NT2/D1 (cell line): ENCODE results near the gene KLK2.
"Not testable (repeated sequence)": the region's sequence is repeated elsewhere in the genome, so short reads cannot be mapped to it uniquely, and the experiment has no call there.

ENCODE experiments used
- DNase-seq: peaks from one replicate; pipeline ENCODE4 v3.0.0-alpha.2; 2011; ENCODE audit warnings: low read depth, low spot score
- H3K27me3 ChIP-seq: 2 replicates; pipeline ENCODE4 v1.6.0; 2011; ENCODE audit warnings: mild to moderate bottlenecking; ENCODE audit not compliant: insufficient read length, insufficient read depth
- H3K36me3 ChIP-seq: 2 replicates; pipeline ENCODE4 v1.6.1; 2011; ENCODE audit warnings: mild to moderate bottlenecking, low read length, mixed read lengths; ENCODE audit not compliant: insufficient read depth, insufficient read length
- H3K4me1 ChIP-seq: 2 replicates; pipeline ENCODE4 v1.5.1; 2011; ENCODE audit not compliant: insufficient read depth, insufficient read length
- H3K4me3 ChIP-seq: 2 replicates; pipeline ENCODE4 v1.5.1; 2011; ENCODE audit warnings: low read depth; ENCODE audit not compliant: insufficient read length
- H3K9ac ChIP-seq: 2 replicates; pipeline ENCODE4 v1.6.0; 2011; ENCODE audit warnings: low read depth; ENCODE audit not compliant: insufficient read length
- H3K9me3 ChIP-seq: 2 replicates; pipeline ENCODE4 v1.5.1; 2011; ENCODE audit warnings: mild to moderate bottlenecking, low read length; ENCODE audit not compliant: insufficient read depth
- SUZ12 ChIP-seq: IDR thresholded peaks from 2 replicates; pipeline ENCODE4 v1.6.1; 2011; ENCODE audit not compliant: insufficient read length, insufficient read depth; ENCODE audit errors: extremely low read depth
- YY1 ChIP-seq: IDR thresholded peaks from 2 replicates; pipeline ENCODE4 v1.6.1; 2011; ENCODE audit not compliant: insufficient read length, insufficient read depth
- ZNF274 ChIP-seq: IDR thresholded peaks from 2 replicates; pipeline ENCODE4 v1.6.1; 2011; ENCODE audit warnings: mild to moderate bottlenecking, low read depth, low read length

Gene KLK2

GRCh38 chr19:50882188-50882587 is 8.9 kb downstream of the KLK2 start:
- Histone ChIP-seq H3K4me1 (peaks cover 2% of the 10 kb centered on the region), H3K9ac (no peak overlapping the region), H3K4me3 (no peak overlapping the region), H3K9me3 (no peaks in the 10 kb centered on the region), H3K27me3 (peaks cover 5% of the 10 kb centered on the region), H3K36me3 (no peaks in the 10 kb centered on the region)
- TF ChIP-seq ZNF274: no peak
- no peak for TF ChIP-seq SUZ12
- DNase-seq: no peak

GRCh38 chr19:50889638-50890037 is 16.4 kb downstream of the KLK2 start:
- no peak for DNase-seq

GRCh38 chr19:50890422-50891252 is 17.4 kb downstream of the KLK2 start:
- peaks cover 11% of the 10 kb centered on the region for H3K27me3 ChIP-seq
- H3K9me3 ChIP-seq: peaks cover 23% of the 10 kb centered on the region; the same call in 1 of the 2 replicates
- H3K36me3 ChIP-seq: no peaks in the 10 kb centered on the region
- no peak overlapping the region for H3K4me3 ChIP-seq
- H3K4me1 ChIP-seq: no peaks in the 10 kb centered on the region
- no peak for DNase-seq
- H3K9ac ChIP-seq: no peak overlapping the region
- TF ChIP-seq YY1: no peak
- no peak for TF ChIP-seq ZNF274
- no peak for TF ChIP-seq SUZ12

More at GRCh38 chr19:50889638-50890037, 16.4 kb downstream of the KLK2 start:
- Histone ChIP-seq H3K36me3 (no peaks in the 10 kb centered on the region), H3K4me1 (no peaks in the 10 kb centered on the region), H3K9ac (no peak overlapping the region), H3K27me3 (peaks cover 11% of the 10 kb centered on the region), H3K4me3 (no peak overlapping the region), H3K9me3 (peaks cover 14% of the 10 kb centered on the region; the same call in 1 of the 2 replicates)
- TF ChIP-seq YY1 (no peak), SUZ12 (no peak), ZNF274 (no peak)

- H3K27me3 ChIP-seq: peaks cover 11% of the 10 kb centered on the region
- no peak for DNase-seq
- H3K36me3 ChIP-seq: no peaks in the 10 kb centered on the region
- H3K9ac ChIP-seq: no peak overlapping the region
- no peaks in the 10 kb centered on the region for H3K4me1 ChIP-seq
- TF ChIP-seq YY1 (no peak), ZNF274 (no peak), SUZ12 (no peak)
- no peak overlapping the region for H3K4me3 ChIP-seq
- H3K9me3 ChIP-seq: peaks cover 23% of the 10 kb centered on the region; the same call in 1 of the 2 replicates
Observed at GRCh38 chr19:50891253-50891625, 18.0 kb downstream of the KLK2 start.

GRCh38 chr19:50893047-50893736 is 20.0 kb downstream of the KLK2 start:
- Histone ChIP-seq H3K36me3 (no peaks in the 10 kb centered on the region), H3K4me1 (no peaks in the 10 kb centered on the region), H3K9ac (no peak overlapping the region), H3K4me3 (no peak overlapping the region), H3K27me3 (peaks cover 6% of the 10 kb centered on the region), H3K9me3 (peaks cover 23% of the 10 kb centered on the region; the same call in 1 of the 2 replicates)
- TF ChIP-seq YY1: no peak
- TF ChIP-seq ZNF274: no peak
- no peak for TF ChIP-seq SUZ12
- no peak for DNase-seq

- Histone ChIP-seq H3K27me3 (no peaks in the 10 kb centered on the region), H3K4me1 (no peaks in the 10 kb centered on the region), H3K9ac (no peak overlapping the region), H3K9me3 (peaks cover 23% of the 10 kb centered on the region; the same call in 1 of the 2 replicates), H3K36me3 (no peaks in the 10 kb centered on the region), H3K4me3 (no peak overlapping the region)
- DNase-seq: no peak
- TF ChIP-seq ZNF274: no peak
- no peak for TF ChIP-seq YY1
- no peak for TF ChIP-seq SUZ12
Observed at GRCh38 chr19:50894478-50895356, 21.5 kb downstream of the KLK2 start.

- not testable (repeated sequence) for H3K36me3 ChIP-seq, H3K4me3 ChIP-seq, H3K27me3 ChIP-seq, DNase-seq, H3K4me1 ChIP-seq, H3K9ac ChIP-seq
- H3K9me3 ChIP-seq: peaks cover 23% of the 10 kb centered on the region; the same call in 1 of the 2 replicates
Observed at GRCh38 chr19:50896089-50896590, 22.9 kb downstream of the KLK2 start.
